HK-2 (cell line): Measurements from ENCODE around the gene CDH15.
A peak's percentile ranks its signal among the peaks of the same experiment; 100 is the strongest.
"Not testable (repeated sequence)": the region's sequence is repeated elsewhere in the genome, so short reads cannot be mapped to it uniquely, and the experiment has no call there.

Experiments used
- DNase-seq: peaks from one replicate; pipeline ENCODE4 v3.0.0-alpha.2; 2018; ENCODE audit not compliant: unreplicated experiment

The CDH15 gene

DNA sequence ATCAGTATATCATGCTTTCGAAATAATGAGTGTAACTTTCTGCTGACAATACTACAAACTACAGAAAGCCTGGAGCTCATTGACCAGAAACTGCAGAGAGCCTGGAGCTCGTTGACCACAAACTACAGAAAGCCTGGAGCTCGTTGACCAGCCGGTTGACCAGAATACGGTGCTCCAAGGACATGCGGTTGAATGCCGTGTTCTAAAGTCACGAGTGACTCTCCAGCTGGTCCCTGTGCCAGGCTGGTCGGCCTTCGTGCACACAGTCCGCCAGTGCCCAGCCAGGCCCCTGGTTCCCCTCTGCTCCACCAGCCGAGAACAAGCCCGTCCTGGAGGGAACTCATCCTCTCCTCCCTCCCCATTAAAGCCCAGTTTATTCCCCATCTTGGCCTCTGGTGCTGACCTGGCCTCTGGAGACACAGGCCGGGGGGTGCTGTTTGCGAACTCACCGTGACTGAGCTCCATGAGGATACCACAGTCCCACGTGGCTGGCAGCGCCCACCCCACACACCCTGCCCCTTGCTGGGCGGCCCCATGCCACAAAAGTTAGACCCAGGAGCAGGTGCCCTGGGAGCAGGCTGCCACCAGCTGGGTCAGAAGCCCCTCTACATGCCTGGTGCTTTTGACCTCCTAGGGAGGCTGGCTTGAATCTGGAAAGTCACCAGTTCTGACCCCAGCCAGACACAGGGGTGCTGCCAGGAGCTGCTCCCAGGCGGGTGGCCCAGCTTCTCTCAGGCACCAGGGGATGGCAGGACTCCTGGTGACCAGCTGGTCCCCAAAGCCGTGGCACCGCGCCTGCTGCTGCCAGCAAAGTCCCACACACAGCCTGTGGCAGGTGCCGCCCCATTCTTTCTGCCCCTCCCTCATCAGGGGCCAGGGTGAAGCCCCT lies 15.5 kb upstream of the CDH15 start:
- DNase-seq, result peak; percentile 21

DNA sequence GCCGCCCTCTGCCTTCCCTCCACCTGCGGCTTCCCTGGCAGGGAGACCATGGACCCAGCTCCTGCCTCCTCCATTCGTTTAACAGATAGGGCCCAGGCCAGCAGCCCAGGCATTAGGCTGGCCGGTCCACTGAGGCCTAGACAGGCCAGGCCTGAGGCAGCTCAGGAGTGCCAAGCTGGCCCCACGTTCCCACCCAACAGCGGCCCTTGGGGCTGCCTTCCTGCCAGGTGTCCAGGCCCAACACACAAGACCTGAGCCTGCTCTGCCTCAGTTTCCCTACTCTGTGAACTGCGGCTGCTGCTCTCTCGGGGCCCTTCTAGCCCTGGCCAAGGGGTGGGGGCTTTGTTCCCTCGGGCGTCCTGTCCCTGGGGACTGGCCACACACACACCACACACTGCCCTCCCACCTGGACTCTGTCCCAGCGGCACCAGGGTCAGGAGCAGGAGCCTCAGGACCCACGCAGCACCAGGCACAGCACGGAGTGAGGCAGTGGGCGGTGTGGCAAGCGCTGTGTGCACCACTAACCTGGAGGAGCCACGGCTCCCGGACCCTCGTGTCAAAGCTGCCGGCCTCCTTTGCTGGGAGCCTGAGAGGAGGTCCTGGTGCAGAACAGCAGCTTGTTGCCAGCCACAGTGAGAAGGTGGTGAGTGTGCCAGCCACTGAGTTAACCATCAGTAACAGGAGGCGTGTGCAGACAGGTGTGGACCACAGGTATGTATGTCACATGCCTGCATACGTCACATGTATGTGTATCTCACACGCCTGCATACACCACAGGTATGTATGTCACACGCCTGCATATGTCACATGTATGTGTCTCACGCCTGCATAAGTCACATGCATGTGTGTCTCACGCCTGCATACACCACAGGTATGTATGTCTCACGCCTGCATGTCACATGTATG lies 14.6 kb upstream of the CDH15 start:
- DNase-seq, result no peak

- no peak for DNase-seq
Measured at GRCh38 chr16:89157778-89158177, 13.8 kb upstream of the CDH15 start.

- DNase-seq, result no peak
Measured at GRCh38 chr16:89159066-89159849, 12.3 kb upstream of the CDH15 start.

DNA sequence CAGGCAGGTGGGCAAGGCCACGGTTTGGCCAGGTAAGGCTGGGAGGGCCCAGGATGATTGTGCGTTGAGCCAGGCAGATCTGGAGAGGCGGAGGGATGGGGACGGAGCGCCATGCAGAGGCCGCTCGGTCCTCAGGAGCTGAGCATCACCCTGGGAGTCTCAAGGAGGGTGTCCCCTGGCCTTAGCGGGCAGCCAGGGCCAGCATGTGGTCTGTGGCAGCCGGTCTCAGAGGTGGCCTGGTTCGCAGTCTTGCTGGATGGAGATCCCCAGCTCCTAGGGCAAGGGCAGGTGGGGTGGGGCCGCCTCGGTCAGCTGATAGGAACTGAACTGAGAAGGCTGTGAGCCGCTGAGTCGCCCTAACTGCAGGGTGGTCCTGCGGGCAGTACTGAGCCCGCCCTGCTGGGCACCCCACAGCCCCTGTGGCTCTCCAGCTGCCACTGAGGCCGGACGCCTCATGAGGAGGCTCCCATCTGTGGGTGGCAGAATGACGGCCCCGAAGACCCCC lies 11.6 kb upstream of the CDH15 start:
- no peak for DNase-seq

DNA sequence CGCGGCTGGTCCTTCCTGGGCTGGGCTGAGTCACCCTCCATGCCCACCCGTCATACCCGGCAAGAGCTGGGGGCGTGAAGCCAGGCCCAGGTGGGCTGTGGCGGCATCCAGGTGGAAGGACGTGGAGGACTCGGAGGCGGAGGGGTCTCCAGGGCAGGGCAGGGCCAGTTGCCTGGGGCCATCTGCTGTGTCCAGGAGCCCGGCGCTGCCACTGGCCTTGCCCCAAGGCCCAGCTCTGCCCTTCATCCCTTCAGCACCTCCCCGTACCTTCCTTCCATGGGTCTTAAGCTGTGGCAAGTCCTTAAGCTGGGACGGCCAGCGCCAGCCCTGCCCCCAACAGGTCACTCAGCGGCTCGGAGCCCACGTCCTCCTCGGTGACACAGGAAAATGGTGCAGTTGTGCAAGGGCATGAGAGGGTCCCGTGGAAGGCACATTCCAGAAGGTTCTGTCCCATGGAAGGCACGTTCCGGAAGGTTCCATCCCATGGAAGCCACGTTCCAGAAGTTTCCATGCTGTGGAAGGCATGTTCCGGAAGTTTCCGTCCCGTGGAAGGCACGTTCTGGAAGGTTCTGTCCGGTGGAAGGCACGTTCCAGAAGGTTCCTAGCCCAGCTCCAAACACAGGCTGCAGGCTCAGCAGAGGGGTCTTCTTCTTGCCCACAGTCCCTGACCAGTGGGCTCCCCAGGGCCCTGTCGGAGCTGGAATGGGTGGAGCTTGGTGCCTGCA lies 10.4 kb upstream of the CDH15 start:
- DNase-seq, result no peak

- no peak for DNase-seq
Measured at GRCh38 chr16:89161763-89162713, 9.5 kb upstream of the CDH15 start.

- no peak for DNase-seq
Measured at GRCh38 chr16:89163297-89163696, 8.3 kb upstream of the CDH15 start.

- DNase-seq, result no peak
Measured at GRCh38 chr16:89164436-89164835, 7.1 kb upstream of the CDH15 start.

GRCh38 chr16:89164847-89165680 lies 6.5 kb upstream of the CDH15 start:
- no peak for DNase-seq

GRCh38 chr16:89165681-89165979 lies 5.9 kb upstream of the CDH15 start:
- not testable (repeated sequence) for DNase-seq

GRCh38 chr16:89166696-89167424 lies 4.7 kb upstream of the CDH15 start:
- no peak for DNase-seq

DNA sequence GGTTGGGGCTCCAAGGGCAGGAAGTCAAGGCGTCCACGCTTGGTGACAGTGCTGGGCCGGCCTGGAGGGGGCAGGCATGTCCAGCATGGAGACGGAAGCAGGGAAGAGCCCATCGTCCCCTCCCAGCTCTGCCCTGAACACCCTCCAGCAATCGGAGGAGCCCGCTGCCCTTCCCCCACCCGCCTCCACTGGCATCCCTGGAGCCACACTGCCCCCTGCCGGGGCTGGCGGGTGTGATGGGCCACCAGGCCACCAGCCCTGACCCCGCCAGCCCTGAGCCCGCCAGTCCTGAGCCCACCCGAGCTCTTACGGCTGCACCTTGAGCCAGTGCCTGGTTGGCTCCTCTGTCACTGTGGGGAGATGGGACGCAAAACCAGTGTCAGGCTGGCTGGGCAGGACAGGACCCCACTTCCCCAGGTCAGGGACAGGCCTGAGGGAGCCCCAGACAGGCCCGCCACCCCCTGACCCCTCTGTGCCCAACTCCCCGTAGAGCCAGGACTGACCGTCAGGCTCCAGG lies 4.1 kb upstream of the CDH15 start:
- peak; percentile 92 for DNase-seq

DNA sequence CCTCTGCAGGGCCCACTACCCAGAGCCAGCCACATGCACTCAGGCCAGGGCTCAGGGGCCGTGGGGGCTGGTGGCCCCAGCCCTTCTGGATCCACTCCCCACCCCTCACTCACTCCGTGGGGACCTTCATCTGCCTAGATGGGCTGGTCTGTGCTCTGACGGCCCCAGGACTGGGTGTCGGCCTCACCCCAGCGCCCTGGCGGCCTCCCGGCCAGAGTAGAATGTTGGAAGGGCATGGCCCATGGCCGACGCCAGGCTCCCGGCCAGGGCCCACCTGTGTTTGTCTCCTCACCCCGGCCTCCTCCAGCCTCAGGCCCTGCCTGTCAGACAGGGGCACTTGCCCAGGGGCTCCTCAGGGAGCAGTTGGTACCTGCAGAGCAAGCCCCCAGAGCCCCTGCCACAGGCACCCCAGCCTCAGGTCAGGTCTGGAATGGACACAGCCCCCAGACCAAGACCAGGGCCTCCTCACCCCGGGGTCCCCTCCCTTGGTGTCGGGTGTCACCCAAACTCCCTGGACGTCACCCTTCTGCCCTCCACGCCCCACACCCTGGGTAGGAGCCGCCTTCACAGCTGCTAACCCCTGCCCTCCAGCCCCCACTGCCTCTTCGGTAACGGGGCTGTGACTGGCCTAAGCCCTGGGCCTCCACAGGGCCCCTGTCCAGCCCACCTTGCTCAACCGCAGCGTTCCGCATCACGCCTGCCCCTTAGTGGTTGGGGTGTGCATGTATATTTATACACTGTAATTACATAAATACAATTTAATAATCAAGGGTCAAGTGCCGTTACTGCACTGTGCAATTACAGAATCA lies 3.0 kb upstream of the CDH15 start:
- no peak for DNase-seq

GRCh38 chr16:89169778-89170177 lies 1.8 kb upstream of the CDH15 start:
- DNase-seq, result no peak

DNA sequence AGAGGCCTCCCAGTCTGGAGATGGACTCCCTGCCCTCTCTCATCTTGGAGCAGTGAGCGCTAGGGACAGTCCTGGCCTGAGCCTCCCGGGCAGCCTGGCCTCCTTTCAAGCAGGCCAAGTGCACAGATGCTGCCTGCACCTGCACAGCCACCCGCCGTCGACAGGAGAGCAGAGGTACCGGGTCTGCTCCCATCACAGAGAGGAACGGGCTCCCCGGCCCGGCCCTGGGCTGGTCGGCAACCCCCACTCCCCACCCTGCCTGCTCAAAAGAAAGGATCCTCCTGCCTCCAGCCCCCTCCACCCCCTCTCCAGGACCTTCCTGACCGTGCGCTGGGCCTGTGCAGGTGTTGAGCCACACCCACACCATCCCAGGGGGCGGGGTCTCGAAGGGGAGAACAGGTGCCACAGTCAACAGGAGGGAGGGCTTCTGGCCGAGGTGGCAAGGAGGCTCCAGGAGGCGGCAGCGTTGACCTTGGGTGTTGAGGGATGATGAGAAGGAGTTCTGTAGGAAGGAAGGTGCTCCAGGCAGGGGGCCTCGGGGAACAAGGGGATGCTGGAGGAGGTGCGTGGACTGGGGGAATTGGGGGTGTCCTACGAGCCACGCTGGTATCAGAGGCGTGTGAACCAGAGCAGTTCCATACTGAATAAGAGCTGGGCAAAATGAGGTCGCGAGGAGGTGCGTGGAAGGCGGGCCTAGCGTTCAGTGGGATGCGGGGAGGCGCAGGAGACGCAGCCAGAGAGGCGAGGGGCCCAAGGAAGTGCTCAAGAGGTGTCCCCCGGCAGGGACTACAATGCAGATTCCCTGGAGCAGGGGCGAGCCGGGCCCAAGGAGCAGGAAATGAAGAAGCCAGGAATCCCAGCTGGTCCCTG lies 967 bp upstream of the CDH15 start:
- DNase-seq, result no peak

- no peak for DNase-seq
Measured at GRCh38 chr16:89172171-89172527, 601 bp downstream of the CDH15 start.
